ENCODE measurements around the gene C3orf49.

DNA sequence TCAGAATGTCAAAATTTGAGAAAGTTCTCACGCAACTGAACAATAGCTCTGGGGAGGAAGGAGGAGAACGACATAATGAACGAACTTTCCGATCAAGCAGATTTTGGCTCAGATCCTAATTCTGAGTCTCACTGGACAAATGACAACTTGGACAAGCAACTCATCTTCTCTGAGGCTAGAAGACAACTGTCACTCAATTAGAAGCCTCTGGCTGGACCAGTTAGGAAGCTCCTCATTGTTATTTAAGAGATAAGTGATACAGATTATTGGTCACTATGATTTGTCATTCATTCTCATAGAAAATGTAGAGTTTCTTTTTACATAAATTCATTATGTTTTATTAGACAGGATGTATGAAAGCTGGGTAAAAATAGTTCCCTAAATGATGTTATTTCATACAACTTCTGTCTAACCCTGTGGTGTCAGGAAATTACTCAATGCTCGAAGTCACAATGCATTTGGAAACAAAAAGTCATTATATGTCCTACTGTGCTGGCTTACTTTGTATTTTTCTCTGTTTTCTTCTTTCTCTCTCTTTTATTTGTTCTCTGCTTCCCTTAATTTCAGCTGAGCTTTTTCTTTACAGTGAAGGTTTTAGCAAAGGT, 11.0 kb upstream of the C3orf49 start:
- TF ChIP-seq, protein P1, sequence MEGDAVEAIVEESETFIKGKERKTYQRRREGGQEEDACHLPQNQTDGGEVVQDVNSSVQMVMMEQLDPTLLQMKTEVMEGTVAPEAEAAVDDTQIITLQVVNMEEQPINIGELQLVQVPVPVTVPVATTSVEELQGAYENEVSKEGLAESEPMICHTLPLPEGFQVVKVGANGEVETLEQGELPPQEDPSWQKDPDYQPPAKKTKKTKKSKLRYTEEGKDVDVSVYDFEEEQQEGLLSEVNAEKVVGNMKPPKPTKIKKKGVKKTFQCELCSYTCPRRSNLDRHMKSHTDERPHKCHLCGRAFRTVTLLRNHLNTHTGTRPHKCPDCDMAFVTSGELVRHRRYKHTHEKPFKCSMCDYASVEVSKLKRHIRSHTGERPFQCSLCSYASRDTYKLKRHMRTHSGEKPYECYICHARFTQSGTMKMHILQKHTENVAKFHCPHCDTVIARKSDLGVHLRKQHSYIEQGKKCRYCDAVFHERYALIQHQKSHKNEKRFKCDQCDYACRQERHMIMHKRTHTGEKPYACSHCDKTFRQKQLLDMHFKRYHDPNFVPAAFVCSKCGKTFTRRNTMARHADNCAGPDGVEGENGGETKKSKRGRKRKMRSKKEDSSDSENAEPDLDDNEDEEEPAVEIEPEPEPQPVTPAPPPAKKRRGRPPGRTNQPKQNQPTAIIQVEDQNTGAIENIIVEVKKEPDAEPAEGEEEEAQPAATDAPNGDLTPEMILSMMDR (IDR thresholded peaks at IDR 0.05), result no peak
- no peak for TF ChIP-seq POLR2A (IDR thresholded peaks at IDR 0.05)

Data from esophagus squamous epithelium (tissue), 4 donors.